Activated naive CD4-positive, alpha-beta T cell treated with anti-CD3 and anti-CD28 coated beads for 36 hours (primary cell): Measurements from ENCODE around the gene GSG1. TPM values are rescaled to one million over a fixed set of nuclear protein-coding genes. Genes with fewer than 3 reads are reported as not detected.
A peak's percentile ranks its signal among the peaks of the same experiment; 100 is the strongest.
"Not testable (repeated sequence)": the region's sequence is repeated elsewhere in the genome, so short reads cannot be mapped to it uniquely, and the experiment has no call there.

ENCODE experiments used
- CTCF ChIA-PET: fragments of 350-600 bp; sonication (Branson Sonifier 250); formaldehyde crosslinking; loops from one replicate; lab custom pipeline; 2021; ENCODE audit warnings: antibody characterized with exemption; lab: Charles Lee
- DNase-seq: peaks from one replicate; pipeline ENCODE4 v3.0.0-alpha.2; 2020
- H3K27ac Mint-ChIP-seq: one replicate; pipeline ENCODE4 v1.8.0; 2021; ENCODE audit warnings: mild to moderate bottlenecking, mixed read lengths
- H3K27me3 Mint-ChIP-seq: one replicate; pipeline ENCODE4 v1.8.0; 2021; ENCODE audit warnings: low read depth, mixed read lengths
- H3K36me3 Mint-ChIP-seq: one replicate; pipeline ENCODE4 v1.8.0; 2021; ENCODE audit warnings: low read depth, mixed read lengths
- H3K4me1 Mint-ChIP-seq: one replicate; pipeline ENCODE4 v1.8.0; 2021; ENCODE audit warnings: low read depth, mixed read lengths
- H3K4me3 Mint-ChIP-seq: one replicate; pipeline ENCODE4 v1.8.0; 2021; ENCODE audit warnings: mild to moderate bottlenecking, moderate library complexity, mixed read lengths
- H3K9me3 Mint-ChIP-seq: one replicate; pipeline ENCODE4 v1.8.0; 2021; ENCODE audit warnings: mixed read lengths
- intact Hi-C: fragments of 100-400 bp; cut with micrococcal nuclease; formaldehyde crosslinking; loops from one replicate; pipeline ENCODE4 v1.15.1; 2023
- total RNA-seq, 2 experiments: library from RNA; stranded (reverse); gene quantifications; one replicate each; pipeline ENCODE4 v1.2.3, GENCODE V29; 2021

Gene GSG1
- total RNA-seq, 2 experiments from 2014 or later: not detected

DNA sequence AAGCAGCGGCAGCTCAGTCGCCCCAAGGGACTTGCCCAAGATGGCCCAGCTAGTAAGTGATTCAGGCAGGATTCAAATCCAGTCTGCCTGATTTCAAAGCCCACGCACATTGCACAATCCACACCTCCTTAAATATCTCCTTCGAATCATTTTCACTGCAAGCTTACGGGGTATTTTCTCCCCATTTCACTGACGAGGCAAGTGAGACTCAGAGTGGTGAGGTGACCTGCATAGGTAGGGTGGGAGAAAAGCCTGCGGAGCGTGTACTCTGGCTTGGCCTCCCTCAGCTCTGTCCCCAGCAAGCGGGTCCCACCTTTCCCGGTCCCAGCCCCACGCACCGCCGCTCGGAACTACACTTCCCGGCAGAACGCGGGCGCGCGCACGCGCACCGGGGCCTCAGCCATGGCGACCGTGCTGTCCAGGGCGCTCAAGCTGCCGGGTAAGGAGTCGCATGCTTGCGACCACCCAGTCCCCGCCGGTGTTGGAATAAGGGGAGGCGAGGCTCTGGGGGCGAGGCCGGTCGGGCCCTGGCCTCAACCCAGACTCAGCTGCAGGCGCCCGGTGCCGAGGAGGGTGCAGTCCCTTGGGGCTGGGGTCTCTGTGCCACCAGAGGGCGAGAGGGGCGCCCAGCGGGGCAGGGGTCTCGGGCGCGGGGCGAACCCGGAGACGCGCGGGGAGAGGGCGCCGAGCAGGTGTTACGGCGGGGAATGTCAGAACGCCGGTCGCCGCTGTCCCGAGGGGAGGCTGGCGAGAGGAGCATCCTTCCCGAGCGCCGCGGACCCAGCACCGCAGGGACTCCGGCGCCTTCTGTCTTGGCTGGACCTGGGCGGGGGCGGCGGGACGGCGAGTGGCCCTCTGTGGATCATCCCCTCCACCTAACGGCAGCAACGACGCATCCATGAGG is 59.2 kb downstream of the GSG1 start, which contains the start of gene FAM234B:
Gene FAM234B, plus strand, starts transcription at position 380 of the 904 bp plus-strand sequence. Its CDS starts 23 bp downstream, at position 403.
- CTCF ChIA-PET: interaction anchor here (0.5 to 1.8 kb wide), 8 partner anchors 10 to 1920 kb away, joined by 3 to 11 read pairs (median 4); no protein-coding TSS in a partner anchor
- H3K27ac Mint-ChIP-seq: no peak within 1 kb of the TSS

DNA sequence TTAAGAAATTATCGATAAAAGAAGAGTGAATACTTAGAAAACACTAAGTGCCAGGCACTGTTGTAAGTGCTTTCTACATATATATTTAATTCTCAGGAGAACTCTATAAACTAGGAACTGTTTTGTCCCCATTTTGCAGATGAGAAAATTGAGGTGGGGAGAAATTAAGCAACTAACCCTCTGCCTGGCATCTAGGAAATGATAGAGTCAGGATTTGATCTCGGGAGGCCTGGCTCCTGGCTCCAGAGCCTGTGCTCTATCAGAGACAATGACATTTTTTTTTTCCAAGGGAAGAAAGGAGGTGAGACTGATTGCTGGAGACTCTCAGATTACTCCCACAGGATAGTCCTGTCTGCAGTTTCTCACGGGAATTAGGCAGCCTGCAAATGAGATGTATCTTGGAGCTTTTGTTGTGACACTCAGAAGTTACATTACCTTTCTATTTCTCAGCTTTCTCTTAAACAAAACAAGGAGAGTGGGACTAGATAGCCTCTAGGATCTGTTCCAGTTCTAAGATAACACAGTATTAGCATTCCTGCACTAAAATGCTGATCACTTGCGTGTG is 60.7 kb downstream of the GSG1 start:
- DNase-seq: no peak
- Mint-ChIP-seq H3K4me1 (peaks cover 16% of the 10 kb centered on the region), H3K27ac (no peak overlapping the region), H3K27me3 (no peaks in the 10 kb centered on the region), H3K36me3 (no peaks in the 10 kb centered on the region), H3K9me3 (no peaks in the 10 kb centered on the region), H3K4me3 (peak overlapping the region; percentile 5)
- CTCF ChIA-PET: interaction anchor here (1.4 to 1.8 kb wide), 2 partner anchors 59 to 169 kb away, joined by 4 to 11 read pairs; no protein-coding TSS in a partner anchor
- intact Hi-C loops: loop anchor here (5.0 kb wide), 1 partner anchor 230 kb away; the partner anchor contains the start of gene DDX47

More for the DNA sequence above, 59.2 kb downstream of the GSG1 start, which contains the start of gene FAM234B:
- Mint-ChIP-seq H3K9me3 (no peaks in the 10 kb centered on the region), H3K4me1 (peaks cover 16% of the 10 kb centered on the region), H3K36me3 (no peaks in the 10 kb centered on the region), H3K27me3 (no peaks in the 10 kb centered on the region), H3K4me3 (peak within 1 kb of the TSS; percentile 79)
- intact Hi-C loops: loop anchor here (1.0 to 5.0 kb wide), 2 partner anchors 44 to 232 kb away; partner anchors contain the start of genes DDX47 and HEBP1
- peak; percentile 73 for DNase-seq

DNA sequence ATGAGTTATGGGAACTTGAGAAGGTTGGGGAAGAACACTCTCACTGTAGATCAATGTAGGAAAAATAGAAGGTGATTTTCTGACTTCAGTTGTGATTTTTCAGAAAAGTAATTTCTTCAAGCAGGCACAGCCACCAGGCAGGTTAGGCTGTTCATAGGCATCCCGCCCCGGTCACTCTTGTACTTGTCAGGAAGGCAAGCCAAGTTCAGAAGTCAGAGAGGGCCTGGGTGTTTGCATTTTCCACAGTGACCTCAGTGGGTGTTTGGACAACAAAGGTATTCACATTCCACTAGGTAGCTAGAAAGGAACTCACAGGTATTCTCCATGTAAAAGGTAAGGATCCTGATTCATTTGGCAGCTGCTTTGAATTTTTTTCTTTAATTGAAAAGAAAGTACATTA is 62.2 kb downstream of the GSG1 start:
- Mint-ChIP-seq H3K9me3 (no peaks in the 10 kb centered on the region), H3K27ac (no peak overlapping the region), H3K4me1 (peaks cover 9% of the 10 kb centered on the region), H3K27me3 (no peaks in the 10 kb centered on the region), H3K36me3 (no peaks in the 10 kb centered on the region), H3K4me3 (no peak overlapping the region)
- DNase-seq: no peak
- intact Hi-C loops: loop anchor here (5.0 kb wide), 1 partner anchor 229 kb away; the partner anchor contains the start of gene DDX47
- CTCF ChIA-PET: interaction anchor here (1.3 kb wide), 1 partner anchor 11 kb away, joined by 3 read pairs; no protein-coding TSS in a partner anchor

DNA sequence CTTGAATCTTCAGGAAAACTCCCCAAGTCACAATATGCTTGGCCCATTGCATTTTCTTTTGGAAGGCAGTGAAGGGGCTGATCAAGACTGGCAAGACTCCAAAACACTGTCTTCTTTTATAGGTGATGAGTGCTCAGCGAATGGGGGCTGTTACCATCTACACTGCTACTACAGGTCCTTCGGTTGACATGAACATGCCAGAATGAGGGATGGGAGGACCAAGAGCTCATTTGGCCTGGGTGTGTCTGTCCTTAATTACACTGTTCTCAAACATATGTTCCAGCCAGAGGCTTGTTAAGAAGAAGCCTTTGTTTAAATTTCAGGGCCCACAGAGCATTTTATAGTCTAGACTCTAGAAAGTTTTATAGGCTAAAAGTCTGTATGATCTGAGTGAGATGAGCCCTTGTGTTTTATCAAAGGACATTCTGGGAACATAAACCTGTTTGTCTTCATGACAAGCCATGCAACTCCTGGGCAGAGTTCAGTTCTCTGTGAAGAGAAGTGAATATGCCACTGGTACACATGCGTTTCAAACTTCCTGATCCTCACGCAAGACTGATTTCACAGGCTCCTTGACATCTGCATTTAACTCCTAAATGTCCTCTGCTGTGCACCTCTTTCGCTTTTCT is 64.0 kb downstream of the GSG1 start:
- no peak overlapping the region for H3K4me3 Mint-ChIP-seq
- H3K4me1 Mint-ChIP-seq: no peaks in the 10 kb centered on the region
- intact Hi-C loops: no loop called here
- H3K36me3 Mint-ChIP-seq: no peaks in the 10 kb centered on the region
- H3K27ac Mint-ChIP-seq: no peak overlapping the region
- no peaks in the 10 kb centered on the region for H3K27me3 Mint-ChIP-seq
- no peaks in the 10 kb centered on the region for H3K9me3 Mint-ChIP-seq
- CTCF ChIA-PET: interaction anchor here (0.6 to 1.1 kb wide), 3 partner anchors 149 to 189 kb away, joined by 3 to 4 read pairs (median 3); no protein-coding TSS in a partner anchor
- no peak for DNase-seq

DNA sequence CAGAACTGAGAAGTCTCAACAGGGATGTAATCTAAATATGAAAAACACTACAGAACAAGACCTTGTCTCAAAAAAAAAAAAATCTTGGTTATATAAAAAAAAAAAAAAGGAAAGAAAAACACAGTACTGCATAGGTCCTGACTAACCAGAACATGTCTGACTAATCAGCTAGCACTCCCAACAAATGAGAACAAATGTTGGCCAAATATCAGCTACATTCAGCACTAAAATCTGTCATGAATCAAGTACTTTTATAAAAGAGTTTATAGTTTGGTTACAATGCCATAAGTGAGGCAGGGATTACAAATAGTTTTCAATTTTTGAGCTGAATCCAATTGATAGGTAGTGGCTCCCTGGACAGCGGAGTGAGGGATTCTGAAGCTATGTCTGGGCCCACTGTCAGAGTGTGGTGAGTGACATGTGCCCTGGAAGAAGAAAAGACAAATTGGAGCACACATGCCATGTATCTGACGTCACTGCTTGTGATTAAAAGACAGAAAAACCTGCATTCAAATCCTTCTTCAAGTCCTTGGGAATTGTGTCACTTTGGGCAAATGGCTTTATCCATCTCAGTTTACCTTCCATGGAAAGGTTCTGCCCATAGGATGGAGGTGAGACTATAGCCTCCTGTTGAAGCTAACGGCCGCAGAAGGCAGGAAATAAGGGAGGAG is 64.8 kb downstream of the GSG1 start:
- no peak overlapping the region for H3K27ac Mint-ChIP-seq
- no peaks in the 10 kb centered on the region for H3K27me3 Mint-ChIP-seq
- no peaks in the 10 kb centered on the region for H3K36me3 Mint-ChIP-seq
- no peaks in the 10 kb centered on the region for H3K4me1 Mint-ChIP-seq
- DNase-seq: no peak
- H3K4me3 Mint-ChIP-seq: no peak overlapping the region
- CTCF ChIA-PET: interaction anchor here (0.5 to 0.7 kb wide), 2 partner anchors 25 to 302 kb away, joined by 3 read pairs; no protein-coding TSS in a partner anchor
- intact Hi-C loops: no loop called here
- no peaks in the 10 kb centered on the region for H3K9me3 Mint-ChIP-seq

DNA sequence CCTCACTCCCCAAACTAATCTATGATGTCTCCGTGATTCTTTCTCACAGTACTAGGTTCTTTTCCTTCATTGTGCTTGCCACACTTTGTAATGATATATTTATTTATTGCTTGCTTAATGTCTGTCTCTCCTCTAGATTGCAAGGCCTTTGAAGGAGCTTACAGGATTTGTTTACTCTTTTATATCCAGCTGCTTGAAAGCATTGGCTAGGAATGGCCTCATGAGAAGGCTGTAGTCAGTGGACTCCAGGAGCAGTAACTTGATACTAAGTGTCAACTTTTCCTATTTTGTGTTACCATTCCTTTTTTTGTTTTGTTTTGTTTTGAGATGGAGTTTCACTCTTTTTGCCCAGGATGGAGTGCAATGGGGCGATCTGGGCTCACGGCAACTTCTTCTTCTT is 66.6 kb downstream of the GSG1 start:
- intact Hi-C loops: no loop called here
- H3K27me3 Mint-ChIP-seq: no peaks in the 10 kb centered on the region
- H3K9me3 Mint-ChIP-seq: no peaks in the 10 kb centered on the region
- no peaks in the 10 kb centered on the region for H3K4me1 Mint-ChIP-seq
- H3K4me3 Mint-ChIP-seq: no peak overlapping the region
- H3K27ac Mint-ChIP-seq: no peak overlapping the region
- DNase-seq: no peak
- H3K36me3 Mint-ChIP-seq: no peaks in the 10 kb centered on the region
- CTCF ChIA-PET: no interaction called here

DNA sequence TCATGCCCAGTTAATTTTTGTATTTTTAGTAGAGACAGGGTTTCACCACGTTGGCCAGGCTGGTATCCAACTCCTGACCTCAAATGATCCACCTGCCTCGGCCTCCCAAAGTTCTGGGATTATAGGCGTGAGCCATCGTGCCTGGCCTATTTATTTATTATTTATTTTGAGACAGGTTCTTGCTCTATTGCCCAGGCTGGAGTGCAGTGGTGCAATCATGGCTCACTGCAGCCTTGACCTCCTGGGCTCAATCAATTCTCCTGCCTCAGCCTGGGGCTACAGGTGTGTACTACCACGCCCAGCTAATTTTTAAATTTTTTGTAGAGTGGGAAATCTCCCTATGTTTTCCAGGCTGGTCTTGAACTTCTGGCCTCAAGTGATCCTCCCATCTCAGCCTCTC is 68.1 kb downstream of the GSG1 start:
- H3K27ac Mint-ChIP-seq, H3K4me3 Mint-ChIP-seq, H3K4me1 Mint-ChIP-seq, H3K9me3 Mint-ChIP-seq, DNase-seq, H3K27me3 Mint-ChIP-seq, intact Hi-C loops, H3K36me3 Mint-ChIP-seq, CTCF ChIA-PET: not testable (repeated sequence)

Other genes with a start within 250 kb of the GSG1 start
- under 1 TPM; 0.24 to 0.64 TPM for gene GPRC5A, start 212.1 kb downstream of the GSG1 start, total RNA-seq
- gene GPRC5D, start 151.5 kb downstream of the GSG1 start, total RNA-seq: not detected
- gene HEBP1, start 103.4 kb downstream of the GSG1 start, total RNA-seq: 10 to 100 TPM; 28.7 to 32.3 TPM
- 1 to 10 TPM; 7.4 to 7.7 TPM for gene FAM234B, start 59.3 kb downstream of the GSG1 start, total RNA-seq
- gene EMP1, start 93.1 kb upstream of the GSG1 start, total RNA-seq: 1 to 10 TPM; 3.0 to 4.0 TPM